Measurements from ENCODE around the gene NPHP4. TPM values are rescaled to one million over a fixed set of nuclear protein-coding genes. Genes with fewer than 3 reads are reported as not detected.
A peak's percentile ranks its signal among the peaks of the same experiment; 100 is the strongest.

Gene NPHP4
- total and polyA plus RNA-seq, 5 donors from 2014 or later, result 0.29 to 13.2 (median 0.80) TPM

- H3K9me3 ChIP-seq (ENCODE audit: control insufficient read depth in 2 of 2, low read length in 2 of 2), result no peaks in the 10 kb centered on the region
- Mint-ChIP-seq H3K27me3 (no peaks in the 10 kb centered on the region), H3K27ac (no peak overlapping the region), H3K4me1 (peaks cover 1 to 6% (median 2%) of the 10 kb centered on the region in 4 donors), H3K4me3 (no peak overlapping the region), H3K9me3 (peaks cover 0 to 6% (median 0%) of the 10 kb centered on the region in 7 donors), H3K36me3 (peaks cover 11% of the 10 kb centered on the region)
- DNase-seq, result no peak
- H3K4me1 ChIP-seq (ENCODE audit: control insufficient read depth, insufficient read depth, low read length, poor library complexity, severe bottlenecking), result no peaks in the 10 kb centered on the region
- H3K4me3 ChIP-seq (ENCODE audit: low read depth, low read length), result no peak overlapping the region
- no peaks in the 10 kb centered on the region for H3K36me3 ChIP-seq (ENCODE audit: control insufficient read depth, insufficient read depth, low read length)
- no peak overlapping the region for H3K27ac ChIP-seq (ENCODE audit: insufficient read depth, low read length, poor library complexity, severe bottlenecking)
- no peak for ATAC-seq (ENCODE audit: low read depth in 2 of 2)
- H3K27me3 ChIP-seq (ENCODE audit: control insufficient read depth, insufficient read depth, low read length), result no peaks in the 10 kb centered on the region
Observed at GRCh38 chr1:5921129-5921528, 71.1 kb downstream of the NPHP4 start.

GRCh38 chr1:5920201-5920600, 72.0 kb downstream of the NPHP4 start:
- H3K27ac Mint-ChIP-seq, result peak overlapping the region in 1 of 3 donors; percentile 46
- H3K9me3 Mint-ChIP-seq, result peaks cover 0 to 6% (median 0%) of the 10 kb centered on the region in 7 donors
- no peak overlapping the region for H3K4me3 ChIP-seq (ENCODE audit: low read depth, low read length)
- no peak overlapping the region for H3K27ac ChIP-seq (ENCODE audit: insufficient read depth, low read length, poor library complexity, severe bottlenecking)
- DNase-seq (no peak), ATAC-seq (ENCODE audit: low read depth in 2 of 2) (no peak)
- H3K27me3 Mint-ChIP-seq, result no peaks in the 10 kb centered on the region
- peaks cover 6 to 11% (median 8%) of the 10 kb centered on the region in 4 donors for H3K4me1 Mint-ChIP-seq
- no peak overlapping the region for H3K4me3 Mint-ChIP-seq
- H3K36me3 ChIP-seq (ENCODE audit: control insufficient read depth, insufficient read depth, low read length), result no peaks in the 10 kb centered on the region
- no peaks in the 10 kb centered on the region for H3K9me3 ChIP-seq (ENCODE audit: control insufficient read depth in 2 of 2, low read length in 2 of 2)
- H3K27me3 ChIP-seq (ENCODE audit: control insufficient read depth, insufficient read depth, low read length), result no peaks in the 10 kb centered on the region
- peaks cover 7% of the 10 kb centered on the region for H3K36me3 Mint-ChIP-seq
- H3K4me1 ChIP-seq (ENCODE audit: control insufficient read depth, insufficient read depth, low read length, poor library complexity, severe bottlenecking), result no peaks in the 10 kb centered on the region

- H3K4me3 ChIP-seq (ENCODE audit: low read depth, low read length), result no peak overlapping the region
- no peak overlapping the region for H3K27ac ChIP-seq (ENCODE audit: insufficient read depth, low read length, poor library complexity, severe bottlenecking)
- Mint-ChIP-seq H3K36me3 (peaks cover 7% of the 10 kb centered on the region), H3K27ac (no peak overlapping the region), H3K4me3 (no peak overlapping the region), H3K9me3 (no peaks in the 10 kb centered on the region), H3K4me1 (peaks cover 3 to 12% (median 10%) of the 10 kb centered on the region in 4 donors), H3K27me3 (no peaks in the 10 kb centered on the region)
- no peaks in the 10 kb centered on the region for H3K36me3 ChIP-seq (ENCODE audit: control insufficient read depth, insufficient read depth, low read length)
- H3K9me3 ChIP-seq (ENCODE audit: control insufficient read depth in 2 of 2, low read length in 2 of 2), result no peaks in the 10 kb centered on the region
- no peak for DNase-seq
- H3K27me3 ChIP-seq (ENCODE audit: control insufficient read depth, insufficient read depth, low read length), result no peaks in the 10 kb centered on the region
- ATAC-seq (ENCODE audit: low read depth in 2 of 2), result no peak
- H3K4me1 ChIP-seq (ENCODE audit: control insufficient read depth, insufficient read depth, low read length, poor library complexity, severe bottlenecking), result no peaks in the 10 kb centered on the region
Observed at GRCh38 chr1:5918275-5918649, 74.0 kb downstream of the NPHP4 start.

- Histone ChIP-seq H3K4me1 (ENCODE audit: control insufficient read depth, insufficient read depth, low read length, poor library complexity, severe bottlenecking) (no peaks in the 10 kb centered on the region), H3K27ac (ENCODE audit: insufficient read depth, low read length, poor library complexity, severe bottlenecking) (no peak overlapping the region), H3K27me3 (ENCODE audit: control insufficient read depth, insufficient read depth, low read length) (no peaks in the 10 kb centered on the region), H3K9me3 (ENCODE audit: control insufficient read depth in 2 of 2, low read length in 2 of 2) (no peaks in the 10 kb centered on the region), H3K4me3 (ENCODE audit: low read depth, low read length) (no peak overlapping the region), H3K36me3 (ENCODE audit: control insufficient read depth, insufficient read depth, low read length) (no peaks in the 10 kb centered on the region)
- Mint-ChIP-seq H3K9me3 (no peaks in the 10 kb centered on the region), H3K4me1 (peaks cover 3 to 12% (median 11%) of the 10 kb centered on the region in 4 donors), H3K27me3 (no peaks in the 10 kb centered on the region), H3K36me3 (peaks cover 4% of the 10 kb centered on the region), H3K27ac (no peak overlapping the region), H3K4me3 (no peak overlapping the region)
- ATAC-seq (ENCODE audit: low read depth in 2 of 2), result no peak
- no peak for DNase-seq
Observed at GRCh38 chr1:5917591-5918274, 74.5 kb downstream of the NPHP4 start.

- H3K27ac ChIP-seq (ENCODE audit: insufficient read depth, low read length, poor library complexity, severe bottlenecking), result no peak overlapping the region
- H3K4me1 ChIP-seq (ENCODE audit: control insufficient read depth, insufficient read depth, low read length, poor library complexity, severe bottlenecking), result no peaks in the 10 kb centered on the region
- Mint-ChIP-seq H3K27ac (no peak overlapping the region), H3K36me3 (peaks cover 4% of the 10 kb centered on the region), H3K4me1 (peaks cover 3 to 12% (median 11%) of the 10 kb centered on the region in 4 donors), H3K4me3 (no peak overlapping the region), H3K9me3 (no peaks in the 10 kb centered on the region), H3K27me3 (no peaks in the 10 kb centered on the region)
- H3K4me3 ChIP-seq (ENCODE audit: low read depth, low read length), result no peak overlapping the region
- no peaks in the 10 kb centered on the region for H3K27me3 ChIP-seq (ENCODE audit: control insufficient read depth, insufficient read depth, low read length)
- no peaks in the 10 kb centered on the region for H3K9me3 ChIP-seq (ENCODE audit: control insufficient read depth in 2 of 2, low read length in 2 of 2)
- H3K36me3 ChIP-seq (ENCODE audit: control insufficient read depth, insufficient read depth, low read length), result no peaks in the 10 kb centered on the region
- no peak for DNase-seq
- ATAC-seq (ENCODE audit: low read depth in 2 of 2), result no peak
Observed at GRCh38 chr1:5917281-5917590, 75.0 kb downstream of the NPHP4 start.

GRCh38 chr1:5916572-5917280, 75.5 kb downstream of the NPHP4 start:
- Mint-ChIP-seq H3K36me3 (peaks cover 4% of the 10 kb centered on the region), H3K27ac (no peak overlapping the region)
- ATAC-seq (ENCODE audit: low read depth in 2 of 2), result no peak

GRCh38 chr1:5915587-5916571, 76.3 kb downstream of the NPHP4 start:
- Histone ChIP-seq H3K9me3 (ENCODE audit: control insufficient read depth in 2 of 2, low read length in 2 of 2) (no peaks in the 10 kb centered on the region), H3K27ac (ENCODE audit: insufficient read depth, low read length, poor library complexity, severe bottlenecking) (no peak overlapping the region), H3K4me3 (ENCODE audit: low read depth, low read length) (no peak overlapping the region), H3K27me3 (ENCODE audit: control insufficient read depth, insufficient read depth, low read length) (no peaks in the 10 kb centered on the region), H3K36me3 (ENCODE audit: control insufficient read depth, insufficient read depth, low read length) (no peaks in the 10 kb centered on the region), H3K4me1 (ENCODE audit: control insufficient read depth, insufficient read depth, low read length, poor library complexity, severe bottlenecking) (no peaks in the 10 kb centered on the region)
- Mint-ChIP-seq H3K27ac (peak overlapping the region; percentile 5 to 70 (median 34)), H3K4me3 (no peak overlapping the region), H3K4me1 (peaks cover 3 to 12% (median 11%) of the 10 kb centered on the region in 4 donors), H3K9me3 (no peaks in the 10 kb centered on the region), H3K27me3 (no peaks in the 10 kb centered on the region), H3K36me3 (peaks cover 4% of the 10 kb centered on the region)
- peak; percentile 34 to 46 for ATAC-seq (ENCODE audit: low read depth in 2 of 2)
- peak in 2 of 3 donors; percentile 35 to 45 for DNase-seq

More at GRCh38 chr1:5916572-5917280, 75.5 kb downstream of the NPHP4 start:
- Histone ChIP-seq H3K4me3 (ENCODE audit: low read depth, low read length) (no peak overlapping the region), H3K27ac (ENCODE audit: insufficient read depth, low read length, poor library complexity, severe bottlenecking) (no peak overlapping the region), H3K9me3 (ENCODE audit: control insufficient read depth in 2 of 2, low read length in 2 of 2) (no peaks in the 10 kb centered on the region), H3K4me1 (ENCODE audit: control insufficient read depth, insufficient read depth, low read length, poor library complexity, severe bottlenecking) (no peaks in the 10 kb centered on the region), H3K27me3 (ENCODE audit: control insufficient read depth, insufficient read depth, low read length) (no peaks in the 10 kb centered on the region), H3K36me3 (ENCODE audit: control insufficient read depth, insufficient read depth, low read length) (no peaks in the 10 kb centered on the region)
- no peak for DNase-seq
- Mint-ChIP-seq H3K4me1 (peaks cover 3 to 12% (median 11%) of the 10 kb centered on the region in 4 donors), H3K27me3 (no peaks in the 10 kb centered on the region), H3K9me3 (no peaks in the 10 kb centered on the region), H3K4me3 (no peak overlapping the region)
